Stomach (tissue), 4 donors: ENCODE data around the gene GSTO1.

ENCODE experiments used
- POLR2A ChIP-seq, 4 donors: fragments of 450-650 bp; IDR thresholded peaks; one replicate each; pipeline ENCODE4 v1.6.1; 2016; ENCODE audit warnings: antibody characterized with exemption in 4 of 4, control low read depth in 2 of 4, mild to moderate bottlenecking in 1 of 4, moderate library complexity in 1 of 4
- TF ChIP-seq, protein P1 (sequence below), 7 experiments: fragments of 450-650 bp in 4 of 7; fragments of 200-600 bp in 3 of 7; sonication (generic) in 3 of 7; IDR thresholded peaks; one replicate each; pipeline ENCODE4 v1.5.1; 2016 to 2019; ENCODE audit warnings: antibody characterized with exemption in 7 of 7, control low read depth in 2 of 7, mild to moderate bottlenecking in 1 of 7

GRCh38 chr10:104268713-104269645 is 14.3 kb downstream of the GSTO1 start, which contains the start of gene GSTO2:
- TF ChIP-seq, protein P1, sequence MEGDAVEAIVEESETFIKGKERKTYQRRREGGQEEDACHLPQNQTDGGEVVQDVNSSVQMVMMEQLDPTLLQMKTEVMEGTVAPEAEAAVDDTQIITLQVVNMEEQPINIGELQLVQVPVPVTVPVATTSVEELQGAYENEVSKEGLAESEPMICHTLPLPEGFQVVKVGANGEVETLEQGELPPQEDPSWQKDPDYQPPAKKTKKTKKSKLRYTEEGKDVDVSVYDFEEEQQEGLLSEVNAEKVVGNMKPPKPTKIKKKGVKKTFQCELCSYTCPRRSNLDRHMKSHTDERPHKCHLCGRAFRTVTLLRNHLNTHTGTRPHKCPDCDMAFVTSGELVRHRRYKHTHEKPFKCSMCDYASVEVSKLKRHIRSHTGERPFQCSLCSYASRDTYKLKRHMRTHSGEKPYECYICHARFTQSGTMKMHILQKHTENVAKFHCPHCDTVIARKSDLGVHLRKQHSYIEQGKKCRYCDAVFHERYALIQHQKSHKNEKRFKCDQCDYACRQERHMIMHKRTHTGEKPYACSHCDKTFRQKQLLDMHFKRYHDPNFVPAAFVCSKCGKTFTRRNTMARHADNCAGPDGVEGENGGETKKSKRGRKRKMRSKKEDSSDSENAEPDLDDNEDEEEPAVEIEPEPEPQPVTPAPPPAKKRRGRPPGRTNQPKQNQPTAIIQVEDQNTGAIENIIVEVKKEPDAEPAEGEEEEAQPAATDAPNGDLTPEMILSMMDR (IDR thresholded peaks at IDR 0.05): no peak
- TF ChIP-seq POLR2A (IDR thresholded peaks at IDR 0.05): peak in 1 of 4 donors; percentile 19
